OCI-LY1 (cell line): Measurements from ENCODE around the gene PDE3A.

Source experiments
- H2AFZ ChIP-seq: fragments of 200-600 bp; sonication (generic), shearing (Covaris generic); 2 replicates; pipeline ENCODE4 v1.6.0; 2014; ENCODE audit warnings: antibody characterized with exemption, mild to moderate bottlenecking, low read length
- H3F3A ChIP-seq: fragments of 200-600 bp; sonication (generic), shearing (Covaris generic); 2 replicates; pipeline ENCODE4 v1.6.0; 2014; ENCODE audit warnings: mild to moderate bottlenecking, antibody characterized with exemption, low read length, moderate library complexity; ENCODE audit not compliant: insufficient read depth
- H3K27ac ChIP-seq: fragments of 200-600 bp; sonication (generic); 2 replicates; pipeline ENCODE4 v1.5.1; 2014; ENCODE audit warnings: low read length, mixed run types, mild to moderate bottlenecking, low read depth; ENCODE audit not compliant: poor library complexity, severe bottlenecking
- H3K27me3 ChIP-seq: fragments of 200-600 bp; sonication (generic); 2 replicates; pipeline ENCODE4 v1.6.0; 2014; ENCODE audit warnings: antibody characterized with exemption, mild to moderate bottlenecking, low read length, moderate library complexity; ENCODE audit not compliant: insufficient read depth
- H3K36me3 ChIP-seq: fragments of 200-600 bp; sonication (generic); 2 replicates; pipeline ENCODE4 v1.6.1; 2014; ENCODE audit warnings: mild to moderate bottlenecking, antibody characterized with exemption, low read length, moderate library complexity, mixed read lengths; ENCODE audit not compliant: insufficient read depth
- H3K4me1 ChIP-seq: fragments of 200-600 bp; sonication (generic); 2 replicates; pipeline ENCODE4 v1.5.1; 2014; ENCODE audit warnings: mild to moderate bottlenecking, low read length, moderate library complexity; ENCODE audit not compliant: insufficient read depth, severe bottlenecking
- H3K4me2 ChIP-seq: fragments of 200-600 bp; sonication (generic), shearing (Covaris generic); 2 replicates; pipeline ENCODE4 v1.6.1; 2014; ENCODE audit warnings: low read length
- H3K4me3 ChIP-seq: fragments of 200-600 bp; sonication (generic); 2 replicates; pipeline ENCODE4 v1.5.1; 2014; ENCODE audit warnings: low read length, low read depth, mild to moderate bottlenecking, mixed read lengths; ENCODE audit not compliant: poor library complexity, severe bottlenecking
- H3K79me2 ChIP-seq: fragments of 200-600 bp; shearing (Covaris generic); 2 replicates; pipeline ENCODE4 v1.6.1; 2016; ENCODE audit warnings: mixed run types, low read length, mixed read lengths; ENCODE audit not compliant: insufficient read depth
- H3K9ac ChIP-seq: fragments of 200-600 bp; sonication (generic), shearing (Covaris generic); 2 replicates; pipeline ENCODE4 v1.6.1; 2014; ENCODE audit warnings: mild to moderate bottlenecking, low read length, mixed read lengths
- H3K9me2 ChIP-seq: fragments of 200-600 bp; sonication (generic), shearing (Covaris generic); 2 replicates; pipeline ENCODE4 v1.6.1; 2014; ENCODE audit warnings: low read depth, mild to moderate bottlenecking, low read length, mixed read lengths
- H3K9me3 ChIP-seq: fragments of 200-600 bp; shearing (Covaris generic); 2 replicates; pipeline ENCODE4 v1.6.1; 2014; ENCODE audit warnings: low read length, mixed read lengths
- H4K20me1 ChIP-seq: fragments of 200-600 bp; sonication (generic), shearing (Covaris generic); 2 replicates; pipeline ENCODE4 v1.6.0; 2016; ENCODE audit warnings: mild to moderate bottlenecking, low read length; ENCODE audit not compliant: insufficient read depth
- EZH2 ChIP-seq: fragments of 200-600 bp; sonication (generic), shearing (Covaris generic); IDR thresholded peaks from 2 replicates; pipeline ENCODE4 v1.8.0; 2017; ENCODE audit warnings: borderline replicate concordance, mixed run types, mild to moderate bottlenecking, antibody characterized with exemption, low read length, moderate library complexity, mixed read lengths
- TF ChIP-seq, protein P1 (sequence below): fragments of 200-600 bp; sonication (generic), shearing (Covaris generic); IDR thresholded peaks from 2 replicates; pipeline ENCODE4 v1.5.1; 2017; ENCODE audit warnings: mild to moderate bottlenecking, antibody characterized with exemption, low read length, moderate library complexity, mixed read lengths

Gene PDE3A

DNA sequence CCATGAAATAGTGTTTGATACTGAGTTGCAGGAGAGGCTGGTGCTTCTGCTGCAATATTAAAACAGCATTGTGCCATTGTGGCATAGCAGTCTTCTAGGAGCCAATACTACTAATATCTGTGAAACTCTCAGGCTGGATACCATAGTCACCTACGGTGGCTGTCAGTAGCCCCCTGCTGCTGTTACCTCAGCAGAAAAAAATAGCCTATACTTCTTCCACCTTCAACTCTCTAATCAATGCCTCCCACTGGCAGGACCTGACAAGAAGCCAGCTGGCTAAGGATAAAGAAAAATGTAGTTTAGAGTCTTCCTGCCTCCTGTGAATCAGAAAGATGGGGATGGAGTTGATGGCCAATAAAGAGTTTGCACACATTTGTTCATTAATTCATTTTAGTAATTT, 91.6 kb downstream of the PDE3A start:
- Histone ChIP-seq H3K9ac (no peak overlapping the region), H3K27ac (no peak overlapping the region)

DNA sequence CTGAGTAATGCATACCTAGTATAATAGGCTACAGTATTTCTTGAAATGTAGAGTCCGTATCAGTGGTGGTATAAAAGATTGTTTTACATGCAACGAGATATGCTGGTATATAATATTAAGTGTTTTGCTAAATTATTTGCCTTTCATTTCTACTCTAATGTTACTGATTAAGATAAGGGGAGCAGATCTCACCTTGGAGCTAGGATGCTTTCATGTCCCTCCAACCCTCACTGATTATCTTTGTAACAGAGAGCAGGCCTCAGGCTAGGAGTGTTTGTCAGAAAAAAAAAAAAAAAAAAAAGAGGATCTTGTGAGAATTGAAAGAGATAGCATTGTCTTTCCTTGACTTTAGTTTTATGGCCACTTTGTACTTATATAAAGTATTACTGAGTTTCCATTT, 92.6 kb downstream of the PDE3A start:
- Histone ChIP-seq H3K36me3 (no peaks in the 10 kb centered on the region), H3K27me3 (no peaks in the 10 kb centered on the region), H2AFZ (no peak overlapping the region), H3K9me3 (no peaks in the 10 kb centered on the region), H3K79me2 (no peaks in the 10 kb centered on the region), H3K4me3 (no peak overlapping the region), H3K27ac (no peak overlapping the region), H3K9me2 (no peaks in the 10 kb centered on the region), H3K4me2 (no peak overlapping the region), H3K4me1 (no peaks in the 10 kb centered on the region), H3F3A (no peaks in the 10 kb centered on the region), H3K9ac (no peak overlapping the region), H4K20me1 (no peaks in the 10 kb centered on the region)
- TF ChIP-seq, protein P1, sequence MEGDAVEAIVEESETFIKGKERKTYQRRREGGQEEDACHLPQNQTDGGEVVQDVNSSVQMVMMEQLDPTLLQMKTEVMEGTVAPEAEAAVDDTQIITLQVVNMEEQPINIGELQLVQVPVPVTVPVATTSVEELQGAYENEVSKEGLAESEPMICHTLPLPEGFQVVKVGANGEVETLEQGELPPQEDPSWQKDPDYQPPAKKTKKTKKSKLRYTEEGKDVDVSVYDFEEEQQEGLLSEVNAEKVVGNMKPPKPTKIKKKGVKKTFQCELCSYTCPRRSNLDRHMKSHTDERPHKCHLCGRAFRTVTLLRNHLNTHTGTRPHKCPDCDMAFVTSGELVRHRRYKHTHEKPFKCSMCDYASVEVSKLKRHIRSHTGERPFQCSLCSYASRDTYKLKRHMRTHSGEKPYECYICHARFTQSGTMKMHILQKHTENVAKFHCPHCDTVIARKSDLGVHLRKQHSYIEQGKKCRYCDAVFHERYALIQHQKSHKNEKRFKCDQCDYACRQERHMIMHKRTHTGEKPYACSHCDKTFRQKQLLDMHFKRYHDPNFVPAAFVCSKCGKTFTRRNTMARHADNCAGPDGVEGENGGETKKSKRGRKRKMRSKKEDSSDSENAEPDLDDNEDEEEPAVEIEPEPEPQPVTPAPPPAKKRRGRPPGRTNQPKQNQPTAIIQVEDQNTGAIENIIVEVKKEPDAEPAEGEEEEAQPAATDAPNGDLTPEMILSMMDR = no peak
- no peak for TF ChIP-seq EZH2

More for the DNA sequence above, 91.6 kb downstream of the PDE3A start:
- no peaks in the 10 kb centered on the region for H3K9me3 ChIP-seq
- no peaks in the 10 kb centered on the region for H3K79me2 ChIP-seq
- no peak overlapping the region for H3K4me3 ChIP-seq
- no peaks in the 10 kb centered on the region for H3K27me3 ChIP-seq
- H3K4me2 ChIP-seq = no peak overlapping the region
- H3K36me3 ChIP-seq = no peaks in the 10 kb centered on the region
- no peaks in the 10 kb centered on the region for H3F3A ChIP-seq
- no peaks in the 10 kb centered on the region for H3K9me2 ChIP-seq
- no peak overlapping the region for H2AFZ ChIP-seq
- TF ChIP-seq, protein P1 = no peak
- TF ChIP-seq EZH2 = no peak
- H4K20me1 ChIP-seq = no peaks in the 10 kb centered on the region
- H3K4me1 ChIP-seq = no peaks in the 10 kb centered on the region

DNA sequence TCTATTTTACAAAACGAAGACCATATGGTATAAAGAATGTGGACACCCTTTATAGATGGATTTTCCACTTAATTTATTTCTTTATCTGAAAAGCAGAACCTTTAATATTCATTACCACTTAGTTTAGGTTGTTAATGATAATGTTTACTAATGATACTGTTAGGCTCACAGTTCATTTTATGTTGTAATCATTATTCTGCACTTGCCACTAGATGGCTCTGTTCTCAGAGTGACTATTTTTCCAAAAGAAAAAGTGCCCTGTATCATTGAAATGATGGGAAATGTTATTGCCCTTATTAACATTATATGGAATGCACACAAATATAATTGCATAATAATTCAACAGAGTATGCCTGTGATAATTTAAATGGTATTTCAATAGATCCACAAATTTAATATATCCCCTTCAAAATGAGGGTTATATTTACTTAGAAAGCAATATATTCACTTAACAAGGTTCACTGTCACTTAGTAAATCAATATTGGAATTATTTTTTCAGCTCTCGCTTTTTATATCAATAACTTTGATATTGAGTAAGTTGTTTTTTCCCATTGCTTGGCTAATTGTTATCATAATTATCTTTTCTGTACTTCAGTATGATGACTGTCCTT, 95.7 kb downstream of the PDE3A start:
- Histone ChIP-seq H3K27me3 (no peaks in the 10 kb centered on the region), H3K4me3 (no peak overlapping the region), H3K9me2 (no peaks in the 10 kb centered on the region), H3K4me2 (no peak overlapping the region), H3K9me3 (no peaks in the 10 kb centered on the region), H3K4me1 (no peaks in the 10 kb centered on the region), H3K27ac (no peak overlapping the region), H3K9ac (no peak overlapping the region), H3K79me2 (no peaks in the 10 kb centered on the region), H2AFZ (no peak overlapping the region), H4K20me1 (no peaks in the 10 kb centered on the region), H3K36me3 (no peaks in the 10 kb centered on the region), H3F3A (no peaks in the 10 kb centered on the region)
- no peak for TF ChIP-seq EZH2
- TF ChIP-seq, protein P1 = peak; percentile 66
